ENCODE results near the gene EPPIN.
"Not testable (repeated sequence)": the region's sequence is repeated elsewhere in the genome, so short reads cannot be mapped to it uniquely, and the experiment has no call there.

EPPIN gene

DNA sequence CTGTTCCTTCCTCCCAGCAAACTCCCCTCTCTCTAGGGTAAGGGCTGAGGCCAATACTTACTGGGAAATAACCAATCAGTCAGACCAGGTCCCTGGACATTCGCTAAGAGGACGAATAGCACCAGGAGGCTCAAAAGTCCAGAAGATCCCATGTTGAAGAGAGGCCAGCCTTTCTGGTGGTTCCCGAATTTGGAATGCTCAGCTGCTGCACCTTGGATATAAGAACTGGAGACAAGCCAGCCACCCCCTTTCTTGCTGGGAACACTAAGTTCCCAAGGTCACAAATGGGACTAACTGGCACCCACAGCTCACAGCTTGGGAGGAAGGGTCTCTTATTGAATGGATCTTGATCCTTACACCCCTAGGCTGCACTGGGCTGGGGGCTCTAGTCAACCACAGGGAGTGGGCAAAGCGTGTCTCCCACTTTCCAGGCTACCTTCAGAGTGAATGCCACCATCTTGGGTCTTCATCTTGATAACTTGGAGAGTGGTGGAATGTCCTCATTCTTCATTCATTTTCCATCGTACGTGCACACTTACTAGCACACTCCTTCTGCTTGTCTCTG lies at the start of gene EPPIN:
Gene EPPIN (minus strand): TSS at position 196 of the 565 bp plus-strand sequence. CDS start 44 bp downstream, at position 152.
- no peak for DNase-seq (ENCODE audit: low spot score)

DNA sequence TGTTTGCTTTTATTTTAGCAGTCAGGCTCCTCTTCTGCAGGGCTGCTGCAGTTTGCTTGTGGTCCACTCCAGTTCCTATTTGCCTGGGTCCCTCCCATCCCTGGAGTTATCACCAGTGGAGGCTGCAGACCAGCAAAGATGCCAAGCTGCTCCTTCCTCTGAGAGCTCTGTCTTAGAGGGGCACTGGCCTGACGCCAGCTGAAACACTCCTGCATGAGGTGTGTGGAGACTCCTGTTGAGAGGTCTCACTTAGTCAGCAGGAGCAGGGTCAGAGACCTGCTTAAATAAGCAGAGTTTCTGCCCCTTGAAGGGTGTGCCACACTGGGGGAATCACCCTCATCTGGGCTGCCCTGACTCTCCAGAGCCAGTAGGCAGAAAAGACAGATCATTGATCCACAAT lies 48.0 kb upstream of the EPPIN start:
- no peak for DNase-seq (ENCODE audit: low spot score)

GRCh38 chr20:45593498-45593897 lies 46.3 kb upstream of the EPPIN start:
- no peak for DNase-seq (ENCODE audit: low spot score)

DNA sequence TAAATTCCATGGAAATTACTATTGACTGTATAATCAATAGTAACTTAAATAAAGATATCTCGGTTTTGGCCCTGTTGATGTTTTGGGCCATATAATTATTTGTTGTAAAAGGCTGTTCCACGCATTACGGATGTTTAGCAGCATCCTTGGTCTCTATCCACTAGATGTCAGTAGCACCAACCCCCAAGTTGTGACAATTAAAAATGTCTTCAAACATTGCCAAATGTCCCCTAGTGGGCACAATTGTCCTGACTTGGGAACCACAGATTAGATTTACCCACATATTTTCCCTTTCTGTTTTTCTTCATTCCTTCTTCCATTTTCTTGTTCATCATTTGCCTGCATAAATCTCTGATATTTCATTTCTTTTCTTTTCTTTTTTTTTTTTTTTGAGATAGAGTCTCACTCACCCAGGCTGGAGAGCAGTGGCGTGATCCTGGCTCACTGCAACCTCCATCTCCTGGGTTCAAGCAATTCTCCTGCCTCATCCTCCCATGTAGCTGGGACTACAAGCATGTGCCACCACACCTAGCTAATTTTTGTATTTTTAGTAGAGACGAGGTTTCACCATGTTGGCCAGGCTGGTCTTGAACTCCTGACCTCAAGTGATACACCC lies 45.5 kb upstream of the EPPIN start:
- peak; percentile 40 for DNase-seq (ENCODE audit: low spot score)

GRCh38 chr20:45589725-45590124 lies 42.5 kb upstream of the EPPIN start:
- no peak for DNase-seq (ENCODE audit: low spot score)

DNA sequence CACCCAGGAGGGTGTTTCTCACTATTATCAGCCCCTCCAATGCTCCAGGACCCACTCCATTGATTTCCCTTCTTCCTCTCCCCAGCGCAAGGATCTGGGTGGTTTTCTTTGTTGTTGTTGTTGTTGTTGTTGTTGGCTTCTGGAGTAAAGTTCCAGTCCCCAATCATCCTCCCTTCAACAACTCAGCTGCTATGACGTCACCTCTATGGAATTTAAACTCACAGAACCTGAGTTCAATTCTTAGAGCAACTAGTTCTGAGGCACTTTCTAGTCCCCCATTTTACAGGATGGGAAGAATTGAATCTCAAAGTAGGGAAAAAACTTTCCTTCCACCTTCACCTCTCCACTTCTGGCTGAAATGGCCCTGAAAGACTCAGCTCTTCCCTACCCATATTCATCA lies 41.6 kb upstream of the EPPIN start:
- DNase-seq (ENCODE audit: low spot score), result no peak

- not testable (repeated sequence) for DNase-seq (ENCODE audit: low spot score)
These were observed 38.8 kb upstream of the EPPIN start for GRCh38 chr20:45585986-45586385.

- not testable (repeated sequence) for DNase-seq (ENCODE audit: low spot score)
These were observed 37.1 kb upstream of the EPPIN start for GRCh38 chr20:45584294-45584693.

- DNase-seq (ENCODE audit: low spot score), result no peak
These were observed 36.3 kb upstream of the EPPIN start for GRCh38 chr20:45583502-45583901.

DNA sequence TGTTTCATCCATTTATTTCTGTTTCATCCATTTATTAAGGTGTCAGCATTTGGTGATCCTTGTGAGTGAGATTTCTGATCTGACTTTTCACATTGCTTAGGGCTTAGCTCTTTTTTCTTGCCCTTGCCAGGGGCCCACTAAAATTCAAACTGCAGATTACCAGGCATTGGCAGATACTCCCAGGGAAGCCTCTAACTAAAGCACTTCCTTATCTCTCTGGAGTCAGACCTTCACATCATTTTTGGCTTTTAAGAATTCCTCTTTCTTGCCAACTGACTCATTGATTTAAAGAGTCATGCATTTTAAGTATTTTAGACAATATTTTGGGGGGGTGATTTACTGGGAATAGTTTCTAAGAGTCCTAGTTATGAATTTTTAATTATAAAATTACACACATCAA lies 34.5 kb upstream of the EPPIN start:
- no peak for DNase-seq (ENCODE audit: low spot score)

GRCh38 chr20:45579184-45579583 lies 32.0 kb upstream of the EPPIN start, which contains the start of gene WFDC8:
Gene WFDC8, minus strand, starts transcription at chr20:45579284. Its CDS starts 37 bp downstream, at chr20:45579247.
- DNase-seq (ENCODE audit: low spot score), result no peak

GRCh38 chr20:45578231-45578630 lies 31.0 kb upstream of the EPPIN start:
- no peak for DNase-seq (ENCODE audit: low spot score)

DNA sequence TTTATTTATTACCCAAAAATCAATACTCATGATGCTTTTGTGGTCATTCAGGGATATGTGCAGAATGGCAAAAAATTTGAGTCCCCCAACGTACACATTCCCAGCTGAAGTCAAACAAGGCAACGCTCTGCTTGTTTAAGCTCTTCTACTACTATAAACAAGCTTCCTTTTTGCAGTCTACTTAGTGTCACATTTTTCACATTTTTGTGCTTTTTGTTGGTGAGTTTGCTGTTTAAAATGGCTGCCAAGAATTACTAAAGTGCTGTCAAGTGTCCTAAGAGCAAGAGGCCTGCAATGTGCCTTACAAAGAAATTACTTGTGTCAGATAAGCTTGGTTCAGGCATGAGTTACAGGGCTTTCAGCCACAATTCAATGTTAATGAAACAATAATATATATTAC lies 29.8 kb upstream of the EPPIN start:
- no peak for DNase-seq (ENCODE audit: low spot score)

DNA sequence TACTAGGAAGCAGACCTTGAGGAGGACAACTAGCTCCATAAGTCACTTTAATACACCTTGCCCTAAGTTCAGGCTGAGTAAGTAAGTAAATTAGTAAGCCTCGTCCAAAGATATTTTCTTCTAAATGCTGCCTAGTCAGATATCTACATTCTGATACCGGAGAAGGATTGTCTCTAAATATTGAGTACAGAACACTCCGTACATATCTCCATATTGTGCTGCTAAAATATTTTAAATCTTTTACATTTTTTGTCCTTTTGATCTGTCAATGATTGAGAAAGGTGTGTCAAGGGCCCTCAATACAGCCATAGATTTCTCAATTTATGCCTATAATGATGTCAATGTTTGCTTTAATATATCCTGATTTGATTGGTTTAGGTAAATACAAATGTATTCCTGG lies 28.7 kb upstream of the EPPIN start:
- no peak for DNase-seq (ENCODE audit: low spot score)

DNA sequence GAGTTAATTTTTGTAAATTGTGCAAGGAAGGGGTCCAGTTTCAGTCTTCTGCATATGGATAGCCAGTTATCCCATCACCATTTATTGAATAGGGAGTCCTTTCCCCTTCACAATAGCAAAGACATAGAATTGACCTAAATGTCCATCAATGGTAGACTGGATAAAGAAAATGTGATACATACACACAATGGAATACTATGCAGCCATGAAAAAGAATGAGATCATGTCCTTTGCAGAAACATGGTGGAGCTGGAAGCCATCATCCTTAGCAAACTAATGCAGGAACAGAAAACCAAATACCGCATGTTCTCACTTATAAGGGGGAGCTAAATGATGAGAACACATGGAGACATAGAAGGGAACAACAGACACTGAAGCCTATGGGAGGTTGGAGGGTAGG lies 22.4 kb upstream of the EPPIN start:
- DNase-seq (ENCODE audit: low spot score), result not testable (repeated sequence)

DNA sequence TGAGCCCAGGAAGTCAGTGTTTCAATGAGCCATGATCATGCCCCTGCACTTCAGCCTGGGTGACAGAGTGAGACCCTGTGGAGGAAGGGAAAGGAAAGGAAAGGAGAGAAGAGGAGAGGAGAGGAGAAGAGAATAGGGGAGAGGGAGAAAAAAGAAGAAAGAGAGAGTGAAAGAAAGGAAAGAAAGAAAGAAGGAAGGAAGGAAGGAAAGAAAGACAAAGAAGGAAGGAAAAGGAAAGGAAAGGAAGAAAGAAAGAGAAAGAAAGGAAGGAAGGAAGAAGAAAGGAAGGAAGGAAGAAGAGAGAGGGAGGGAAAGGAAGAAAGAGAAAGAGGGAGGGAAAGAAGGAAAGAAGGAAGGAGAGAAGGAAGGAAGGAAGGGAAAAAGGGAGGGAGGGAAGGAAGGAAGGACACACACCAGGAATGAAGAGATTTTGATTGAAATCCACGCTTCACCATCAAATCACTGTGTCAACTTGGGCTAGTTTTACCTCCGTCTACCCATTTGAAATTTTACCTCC lies 17.6 kb upstream of the EPPIN start:
- DNase-seq (ENCODE audit: low spot score), result no peak

- no peak for DNase-seq (ENCODE audit: low spot score)
These were observed 8.0 kb upstream of the EPPIN start for GRCh38 chr20:45555198-45555597.

- no peak for DNase-seq (ENCODE audit: low spot score)
These were observed 5.3 kb upstream of the EPPIN start for GRCh38 chr20:45552456-45552855.

DNA sequence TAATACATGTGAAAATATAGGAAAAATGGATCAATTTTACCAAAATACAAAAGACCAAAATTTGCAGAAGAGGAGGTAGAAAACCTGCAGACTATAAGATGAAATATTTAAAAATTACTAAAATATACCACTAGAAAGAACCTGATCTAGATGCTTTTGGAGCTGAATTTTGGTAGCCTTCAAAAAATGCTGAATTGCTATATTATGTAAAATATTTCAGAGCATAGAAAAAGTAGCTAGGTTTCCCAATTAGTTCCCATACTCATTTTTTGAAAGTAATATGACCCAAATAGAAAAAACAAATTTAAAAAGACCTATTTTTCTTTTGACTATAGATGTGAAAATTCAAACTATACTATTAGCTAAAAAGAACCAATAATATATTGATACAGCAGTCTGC lies 3.6 kb upstream of the EPPIN start:
- DNase-seq (ENCODE audit: low spot score), result no peak

DNA sequence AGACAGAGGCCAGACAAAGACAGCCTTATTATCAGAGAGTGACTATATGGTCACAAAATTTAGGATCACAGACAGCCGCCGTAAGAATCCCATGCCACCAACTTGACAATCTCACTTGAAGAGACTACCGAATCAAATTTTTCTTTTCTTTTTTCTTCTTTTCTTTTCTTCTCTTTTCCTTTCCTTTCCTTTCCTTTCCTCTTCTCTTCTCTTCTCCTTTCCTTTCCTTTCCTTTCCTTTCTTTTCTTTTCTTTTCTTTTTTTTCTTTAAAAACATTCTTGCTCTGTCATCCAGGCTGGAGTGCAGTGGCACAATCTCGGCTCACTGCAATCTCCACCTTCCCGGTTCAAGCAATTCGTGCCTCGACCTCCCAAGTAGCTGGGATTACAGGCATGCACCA lies 1.2 kb upstream of the EPPIN start:
- DNase-seq (ENCODE audit: low spot score), result no peak

DNA sequence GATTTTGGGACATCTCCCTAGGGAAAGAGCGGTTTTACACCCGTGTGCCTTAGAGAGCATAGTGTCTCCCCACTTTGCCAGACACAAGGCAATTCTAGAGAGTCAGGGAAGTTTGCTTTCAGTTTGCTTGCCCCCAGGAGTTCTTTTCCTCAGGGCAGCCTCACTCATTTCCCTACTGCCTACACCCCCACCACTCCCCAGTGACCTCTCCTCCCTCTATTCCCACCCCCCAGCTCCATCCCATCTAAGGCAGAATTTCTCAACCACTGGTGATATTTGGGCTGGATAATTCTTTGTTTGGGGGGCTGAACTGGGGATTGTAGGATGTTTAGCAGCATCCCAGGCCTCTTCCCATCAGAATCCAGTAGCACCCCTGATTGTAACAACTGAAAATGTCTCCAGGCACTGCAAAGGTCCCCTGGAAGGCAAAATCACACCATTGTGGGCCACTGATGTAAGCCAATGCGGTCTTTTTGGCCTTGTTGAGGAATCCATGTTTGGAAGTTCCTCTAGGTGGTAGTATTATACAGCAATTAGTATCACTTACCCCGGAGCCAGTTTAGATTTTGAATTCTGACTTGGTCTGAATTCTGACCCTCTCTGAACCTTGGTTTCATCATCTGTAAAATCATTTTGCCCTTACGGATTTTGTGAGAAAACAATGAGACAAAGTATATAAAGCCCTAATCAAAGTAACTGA lies 1.3 kb downstream of the EPPIN start:
- DNase-seq (ENCODE audit: low spot score), result no peak

DNA sequence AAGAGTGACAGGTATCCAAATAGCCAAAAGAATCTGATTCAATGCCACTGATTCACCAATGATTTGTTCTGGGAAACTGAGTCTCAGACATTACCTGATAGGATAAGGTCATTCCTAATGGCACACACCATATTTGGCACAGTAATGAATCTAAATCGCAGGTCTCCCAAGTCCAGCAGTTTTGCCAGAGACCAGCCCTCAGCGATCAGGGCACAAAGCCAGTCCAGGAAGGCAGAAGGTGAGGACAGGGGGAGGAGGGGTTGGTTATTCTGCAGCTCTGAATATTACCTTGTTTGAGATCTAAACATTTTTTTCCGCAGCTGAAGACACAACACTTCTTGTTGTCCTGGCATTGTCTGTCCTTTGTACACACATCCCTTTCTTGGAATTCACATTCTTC lies 1.9 kb downstream of the EPPIN start:
- DNase-seq (ENCODE audit: low spot score), result no peak

DNA sequence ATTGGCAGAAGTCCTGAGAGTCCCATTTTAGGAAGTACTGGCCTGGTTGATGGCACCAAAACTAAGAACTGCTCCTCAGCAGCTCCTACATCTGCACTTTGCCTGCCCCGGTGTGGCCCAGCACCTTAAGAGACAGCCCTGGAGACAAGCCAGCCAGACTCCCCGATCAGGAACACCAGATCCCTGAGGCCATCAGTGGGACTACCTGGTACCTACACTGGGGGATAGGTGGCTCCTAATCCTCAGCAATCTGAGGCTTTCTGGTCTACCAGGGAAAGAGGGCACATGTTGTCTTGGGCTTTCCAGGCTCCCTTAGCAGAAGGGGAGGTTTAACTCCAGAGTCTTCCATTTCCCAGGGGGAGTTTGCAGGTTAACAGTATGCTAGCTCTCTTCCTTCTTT lies 7.8 kb downstream of the EPPIN start, which contains the start of gene WFDC6:
Gene WFDC6 (minus strand): TSS at position 101 of the 400 bp plus-strand sequence. CDS start 75 bp downstream, at position 26.
- DNase-seq (ENCODE audit: low spot score), result no peak

Measured in germinal center (tissue), 1 donor.